ENCODE measurements around the gene MTR. TPM values are rescaled to one million over a fixed set of nuclear protein-coding genes. Genes with fewer than 3 reads are reported as not detected.

MTR gene
- polyA plus RNA-seq, 2 of the 4 experiments (the other 2 are of a cell fraction), result 6.2 to 12.7 TPM

DNA sequence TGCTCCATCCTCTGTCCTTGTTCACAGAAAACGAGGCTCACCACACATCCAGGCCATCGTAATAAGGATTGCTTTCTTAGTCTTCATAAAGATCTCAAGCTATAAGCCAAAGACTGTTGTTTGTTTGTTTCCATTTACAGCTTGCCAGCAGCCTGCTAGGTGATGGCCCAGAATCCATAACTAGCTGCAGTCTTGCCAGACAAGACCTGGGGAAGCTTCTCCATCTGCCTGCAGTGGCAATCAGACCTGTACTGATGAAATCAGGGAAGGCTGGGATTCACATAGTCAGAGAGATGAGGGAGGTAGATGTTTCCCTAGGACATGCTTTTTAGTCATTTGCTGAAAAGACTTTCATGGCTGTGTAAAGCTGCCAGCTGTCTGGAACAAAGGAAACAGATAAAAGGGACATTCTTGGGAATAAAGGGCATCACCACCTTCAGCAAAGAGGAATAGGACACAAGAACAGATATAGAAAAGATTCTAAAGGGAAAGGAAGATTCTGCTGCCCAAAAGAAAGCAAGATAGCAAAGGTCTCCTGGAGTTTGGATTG lies 158.1 kb downstream of the MTR start:
- FAIRE-seq (no peak), ATAC-seq (no peak), DNase-seq (ENCODE audit: low read depth in 1 of 2, low spot score in 1 of 2) (no peak)
- H3K27ac ChIP-seq, result no peak overlapping the region
- H3K4me1 ChIP-seq, result no peaks in the 10 kb centered on the region
- TF ChIP-seq HEYL (CRISPR knock-in tag; IDR thresholded peaks at IDR 0.05) (no peak), ZC3H11A (IDR thresholded peaks at IDR 0.05) (no peak), POLR2AphosphoS2 (conservative IDR thresholded peaks at IDR 0.05; ENCODE audit: low read length) (no peak), EHF (CRISPR knock-in tag; IDR thresholded peaks at IDR 0.05) (no peak), NFE2L2 (conservative IDR thresholded peaks at IDR 0.05; ENCODE audit: low read length) (no peak), RAD21 (conservative IDR thresholded peaks at IDR 0.05 in 1 of 2, IDR thresholded peaks at IDR 0.05 in 1 of 2) (no peak), HDAC2 (IDR thresholded peaks at IDR 0.05) (no peak), CHD4 (IDR thresholded peaks at IDR 0.05; ENCODE audit: borderline replicate concordance) (no peak), GATA3 (IDR thresholded peaks at IDR 0.05; ENCODE audit: borderline replicate concordance) (no peak), MYC (IDR thresholded peaks at IDR 0.05; ENCODE audit: borderline replicate concordance, low read length) (no peak), CEBPB (IDR thresholded peaks at IDR 0.05) (no peak), NR3C1 (IDR thresholded peaks at IDR 0.05) (no peak), PHF8 (IDR thresholded peaks at IDR 0.05; ENCODE audit: borderline replicate concordance, low read depth) (no peak), NPAS2 (CRISPR knock-in tag; IDR thresholded peaks at IDR 0.05; ENCODE audit: borderline replicate concordance) (no peak), KDM1A (IDR thresholded peaks at IDR 0.05; ENCODE audit: low read depth) (no peak)
- TF ChIP-seq, protein P1, sequence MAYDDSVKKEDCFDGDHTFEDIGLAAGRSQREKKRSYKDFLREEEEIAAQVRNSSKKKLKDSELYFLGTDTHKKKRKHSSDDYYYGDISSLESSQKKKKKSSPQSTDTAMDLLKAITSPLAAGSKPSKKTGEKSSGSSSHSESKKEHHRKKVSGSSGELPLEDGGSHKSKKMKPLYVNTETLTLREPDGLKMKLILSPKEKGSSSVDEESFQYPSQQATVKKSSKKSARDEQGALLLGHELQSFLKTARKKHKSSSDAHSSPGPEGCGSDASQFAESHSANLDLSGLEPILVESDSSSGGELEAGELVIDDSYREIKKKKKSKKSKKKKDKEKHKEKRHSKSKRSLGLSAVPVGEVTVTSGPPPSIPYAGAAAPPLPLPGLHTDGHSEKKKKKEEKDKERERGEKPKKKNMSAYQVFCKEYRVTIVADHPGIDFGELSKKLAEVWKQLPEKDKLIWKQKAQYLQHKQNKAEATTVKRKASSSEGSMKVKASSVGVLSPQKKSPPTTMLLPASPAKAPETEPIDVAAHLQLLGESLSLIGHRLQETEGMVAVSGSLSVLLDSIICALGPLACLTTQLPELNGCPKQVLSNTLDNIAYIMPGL (CRISPR knock-in tag; IDR thresholded peaks at IDR 0.05; ENCODE audit: borderline replicate concordance), result no peak
- TF ChIP-seq, protein P2, sequence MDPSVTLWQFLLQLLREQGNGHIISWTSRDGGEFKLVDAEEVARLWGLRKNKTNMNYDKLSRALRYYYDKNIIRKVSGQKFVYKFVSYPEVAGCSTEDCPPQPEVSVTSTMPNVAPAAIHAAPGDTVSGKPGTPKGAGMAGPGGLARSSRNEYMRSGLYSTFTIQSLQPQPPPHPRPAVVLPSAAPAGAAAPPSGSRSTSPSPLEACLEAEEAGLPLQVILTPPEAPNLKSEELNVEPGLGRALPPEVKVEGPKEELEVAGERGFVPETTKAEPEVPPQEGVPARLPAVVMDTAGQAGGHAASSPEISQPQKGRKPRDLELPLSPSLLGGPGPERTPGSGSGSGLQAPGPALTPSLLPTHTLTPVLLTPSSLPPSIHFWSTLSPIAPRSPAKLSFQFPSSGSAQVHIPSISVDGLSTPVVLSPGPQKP (IDR thresholded peaks at IDR 0.05; ENCODE audit: low read depth, low read length), result no peak
- TF ChIP-seq, protein P3, sequence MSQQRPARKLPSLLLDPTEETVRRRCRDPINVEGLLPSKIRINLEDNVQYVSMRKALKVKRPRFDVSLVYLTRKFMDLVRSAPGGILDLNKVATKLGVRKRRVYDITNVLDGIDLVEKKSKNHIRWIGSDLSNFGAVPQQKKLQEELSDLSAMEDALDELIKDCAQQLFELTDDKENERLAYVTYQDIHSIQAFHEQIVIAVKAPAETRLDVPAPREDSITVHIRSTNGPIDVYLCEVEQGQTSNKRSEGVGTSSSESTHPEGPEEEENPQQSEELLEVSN (IDR thresholded peaks at IDR 0.05; ENCODE audit: borderline replicate concordance, low read depth), result no peak
- TF ChIP-seq, protein P4, sequence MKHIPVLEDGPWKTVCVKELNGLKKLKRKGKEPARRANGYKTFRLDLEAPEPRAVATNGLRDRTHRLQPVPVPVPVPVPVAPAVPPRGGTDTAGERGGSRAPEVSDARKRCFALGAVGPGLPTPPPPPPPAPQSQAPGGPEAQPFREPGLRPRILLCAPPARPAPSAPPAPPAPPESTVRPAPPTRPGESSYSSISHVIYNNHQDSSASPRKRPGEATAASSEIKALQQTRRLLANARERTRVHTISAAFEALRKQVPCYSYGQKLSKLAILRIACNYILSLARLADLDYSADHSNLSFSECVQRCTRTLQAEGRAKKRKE (CRISPR knock-in tag; IDR thresholded peaks at IDR 0.05; ENCODE audit: low read depth), result no peak
- ChIA-PET POLR2A (no interaction called here), CTCF (no interaction called here)
- no peaks in the 10 kb centered on the region; the same call in 2 of the 3 replicates for H3K9me3 ChIP-seq
- H3K4me3 ChIP-seq, result no peak overlapping the region
- 3% methylated on average over 2 of the region's 2 CpGs for WGBS (ENCODE audit: missing lambda C conversion rate)
- no peak overlapping the region for H3K4me2 ChIP-seq

Other genes starting within 250 kb of the MTR start
- 45.4 and 50.1 TPM in 2 replicates for gene HEATR1, start 190.8 kb upstream of the MTR start, polyA plus RNA-seq (2011; rRNA removed)
- 22.3 to 25.3 TPM (median 22.5 TPM) in 3 replicates for gene HEATR1, start 190.8 kb upstream of the MTR start, polyA plus RNA-seq (2017; fragmentation: RNase III; extraction: RNeasy Plus Mini Kit Qiagen cat#74134 plus additional on column Dnase treatment)
- gene ACTN2, start 108.8 kb upstream of the MTR start, polyA plus RNA-seq (2011; rRNA removed), result not detected in 2 replicates
- gene ACTN2, start 108.8 kb upstream of the MTR start, polyA plus RNA-seq (2017; fragmentation: RNase III; extraction: RNeasy Plus Mini Kit Qiagen cat#74134 plus additional on column Dnase treatment), result not detected in 3 replicates
- not detected in 2 replicates for gene MT1HL1, start 209.1 kb downstream of the MTR start, polyA plus RNA-seq (2011; rRNA removed)
- gene MT1HL1, start 209.1 kb downstream of the MTR start, polyA plus RNA-seq (2017; fragmentation: RNase III; extraction: RNeasy Plus Mini Kit Qiagen cat#74134 plus additional on column Dnase treatment), result not detected in 3 replicates
- gene RYR2, start 246.9 kb downstream of the MTR start, polyA plus RNA-seq (2011; rRNA removed), result 0.01 and 0.06 TPM in 2 replicates
- gene RYR2, start 246.9 kb downstream of the MTR start, polyA plus RNA-seq (2017; fragmentation: RNase III; extraction: RNeasy Plus Mini Kit Qiagen cat#74134 plus additional on column Dnase treatment), result under 0.01 TPM in 1 of 3 replicates, not detected in the others